Adipose tissue (tissue), 3 donors: ENCODE data around the gene CENPM. TPM values are rescaled to one million over a fixed set of nuclear protein-coding genes. Genes with fewer than 3 reads are reported as not detected.

Experiments
- H3K27ac ChIP-seq: one replicate; pipeline ENCODE4 v1.5.1; 2013; ENCODE audit warnings: low read depth, low read length
- WGBS, 3 donors: extraction: QIAGEN DNeasy Blood & Tissue Kit; methylation state at CpG; one replicate each; pipeline ENCODE4 v1.1.7; 2013; 5-methylcytosine and 5-hydroxymethylcytosine counted together
- polyA plus RNA-seq, 3 donors: library from polyadenylated mRNA; stranded (reverse); fragments of 200-250 nt; gene quantifications; one replicate each; pipeline ENCODE4 v1.2.3, GENCODE V29; 2013
- donor health status: healthy with polysubstance abuse.
- donor health status: Bipolar disorder and iron deficiency.
- donor health status: healthy.

Gene CENPM, protein sequence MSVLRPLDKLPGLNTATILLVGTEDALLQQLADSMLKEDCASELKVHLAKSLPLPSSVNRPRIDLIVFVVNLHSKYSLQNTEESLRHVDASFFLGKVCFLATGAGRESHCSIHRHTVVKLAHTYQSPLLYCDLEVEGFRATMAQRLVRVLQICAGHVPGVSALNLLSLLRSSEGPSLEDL
- 1 to 10 TPM in 2 of 3 donors, under 1 TPM in 1; 0.74 to 3.1 (median 1.1) TPM for polyA plus RNA-seq

DNA sequence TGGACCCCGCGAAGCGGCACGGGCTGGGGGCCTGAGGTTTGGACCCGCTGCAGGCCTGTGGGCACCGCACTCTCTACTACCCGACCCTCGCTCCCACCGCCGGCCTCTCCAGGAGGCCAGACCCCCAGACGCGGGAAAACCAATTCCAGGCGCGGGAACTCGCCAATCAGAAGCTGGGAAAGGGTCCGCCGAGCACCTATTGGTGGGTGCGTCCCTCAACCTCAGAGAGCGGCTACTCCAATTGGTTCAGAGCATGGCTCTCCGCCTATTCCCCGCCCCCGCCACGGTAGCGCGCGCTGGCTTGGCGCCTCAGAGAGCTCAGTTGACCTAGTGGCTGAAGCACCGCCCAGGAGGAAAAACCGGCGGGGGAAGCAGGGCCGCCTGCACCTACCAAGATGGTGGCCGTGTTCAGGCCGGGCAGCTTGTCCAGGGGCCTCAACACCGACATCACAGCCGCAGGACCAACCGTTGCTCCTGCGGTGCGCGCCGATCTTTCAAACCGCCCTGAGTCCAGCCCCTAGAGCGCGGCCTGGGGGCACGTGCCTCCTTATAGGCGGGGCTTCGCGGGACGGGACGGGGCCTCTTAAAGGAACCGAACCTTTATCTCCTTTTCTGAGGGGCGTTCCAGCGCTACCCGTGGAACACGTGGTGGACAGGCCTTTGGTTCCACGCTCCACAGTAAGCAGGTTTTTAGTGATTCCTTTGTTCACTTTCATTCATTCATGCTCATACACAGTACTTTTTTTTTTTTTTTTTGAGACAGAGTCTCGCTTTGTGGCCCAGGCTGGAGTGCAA, at the start of gene CENPM:
TSS of gene CENPM (minus strand) at position 524 of the 795 bp plus-strand sequence. CDS start at position 448, 76 bp downstream.
- no peak within 1 kb of the TSS for H3K27ac ChIP-seq
- WGBS, 3 donors = 2% methylated on average over 53 to 56 of the region's 56 CpGs

DNA sequence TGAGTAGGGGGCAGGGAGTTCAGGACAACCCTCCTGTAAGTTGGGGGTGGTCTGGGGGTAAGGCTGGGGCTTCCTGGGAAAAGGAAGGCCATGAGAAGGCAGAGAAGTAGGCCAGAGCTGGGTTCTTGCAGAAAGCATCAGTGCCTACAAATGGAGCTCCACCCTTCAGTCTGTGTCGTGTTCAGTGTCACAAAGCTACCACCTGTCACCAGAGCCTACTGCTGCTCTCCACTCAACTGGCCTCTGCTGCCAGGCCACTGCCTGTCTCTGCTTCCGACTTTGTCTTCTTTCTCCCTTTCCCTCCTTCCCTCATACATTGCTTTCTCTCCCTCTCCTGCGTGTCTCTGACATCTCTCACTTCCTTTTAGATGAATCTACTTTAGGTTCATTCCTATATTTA, 48.3 kb upstream of the CENPM start:
- no peak overlapping the region for H3K27ac ChIP-seq
- 65 to 79% (median 67%) methylated on average over 3 of the region's 3 CpGs for WGBS, 3 donors

DNA sequence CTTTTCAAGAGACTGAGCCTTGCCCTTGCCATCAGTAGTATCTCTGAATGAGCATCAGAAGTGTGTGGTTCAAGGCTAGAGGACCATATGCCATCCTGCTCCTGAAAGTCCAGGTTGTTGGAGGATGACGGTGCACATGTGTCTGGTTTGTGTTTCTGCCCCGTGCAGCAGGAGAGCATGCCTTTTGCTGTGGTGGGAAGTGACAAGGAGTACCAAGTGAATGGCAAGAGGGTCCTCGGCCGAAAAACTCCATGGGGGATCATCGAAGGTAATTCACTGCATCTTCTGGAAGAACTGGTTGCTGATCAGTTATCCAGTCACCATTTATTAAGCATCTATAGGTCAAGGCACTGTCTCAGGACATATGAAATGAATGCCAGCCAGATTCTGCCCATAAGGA, 45.5 kb upstream of the CENPM start:
- H3K27ac ChIP-seq = no peak overlapping the region
- 88 to 91% (median 90%) methylated on average over 5 of the region's 5 CpGs for WGBS, 3 donors

DNA sequence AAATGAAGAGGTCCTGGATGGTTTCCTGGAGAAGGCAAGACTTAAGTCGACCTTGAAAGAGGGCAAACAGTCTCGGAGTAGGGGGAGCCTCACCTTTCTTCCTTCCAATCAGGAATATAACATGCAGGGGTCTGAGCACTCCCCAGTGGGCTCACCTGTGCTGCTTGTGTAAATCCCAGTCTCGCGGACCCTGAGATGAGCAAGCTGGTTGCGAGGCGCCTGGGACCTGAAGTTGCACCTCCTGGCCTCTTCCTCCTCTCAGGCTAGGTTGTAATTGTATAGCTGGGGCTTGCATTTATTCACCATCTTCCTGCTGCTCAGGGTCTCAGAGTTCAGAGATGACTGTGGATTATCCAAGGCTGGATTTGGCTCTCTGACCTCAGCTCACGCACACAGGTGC, 44.2 kb upstream of the CENPM start:
- no peak overlapping the region for H3K27ac ChIP-seq
- whole genome bisulfite sequencing, 3 donors = 92% methylated on average over 7 of the region's 7 CpGs

DNA sequence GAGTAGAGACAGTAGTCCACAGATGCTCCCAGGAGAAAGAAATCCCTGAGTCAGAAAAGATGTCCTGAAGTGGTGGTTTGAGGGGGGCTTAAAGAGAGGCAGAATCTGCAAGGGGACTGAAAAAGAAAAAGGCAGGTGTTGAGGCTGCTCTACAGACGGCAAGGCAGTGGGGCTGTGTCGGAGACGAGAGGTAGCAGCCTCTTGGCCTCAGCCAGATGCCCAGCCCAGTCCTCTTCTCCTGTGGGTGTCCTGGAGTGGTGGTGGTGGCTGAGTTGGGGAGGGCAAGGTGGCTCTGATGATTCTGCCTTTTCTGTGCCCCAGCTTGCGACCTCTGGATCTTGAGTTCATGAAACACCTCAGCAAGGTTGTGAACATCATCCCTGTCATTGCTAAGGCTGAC, 42.3 kb upstream of the CENPM start:
- 57 to 95% (median 83%) methylated on average over 4 of the region's 4 CpGs for WGBS, 3 donors

DNA sequence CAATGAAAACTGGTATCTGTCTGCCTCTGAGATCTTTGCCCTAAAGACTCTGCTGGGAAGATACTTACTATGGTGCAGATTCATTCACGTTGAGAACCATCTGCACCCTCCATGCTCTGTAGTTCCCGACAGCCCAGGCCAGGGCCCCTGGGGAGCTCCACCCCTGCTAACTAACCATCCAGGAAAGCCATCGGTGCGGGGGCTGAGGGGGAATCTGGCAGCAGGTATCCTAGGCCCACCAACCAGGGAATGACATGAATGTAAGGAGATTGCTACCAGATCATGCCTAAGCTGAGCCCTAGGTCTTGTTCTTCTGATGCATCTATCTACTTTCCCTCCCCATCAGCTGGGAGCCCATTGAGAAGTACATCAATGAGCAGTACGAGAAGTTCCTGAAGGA, 40.3 kb upstream of the CENPM start:
- WGBS, 3 donors = 92 to 93% (median 92%) methylated on average over 5 of the region's 5 CpGs

More for the DNA sequence above, 42.3 kb upstream of the CENPM start:
- H3K27ac ChIP-seq = no peak overlapping the region

DNA sequence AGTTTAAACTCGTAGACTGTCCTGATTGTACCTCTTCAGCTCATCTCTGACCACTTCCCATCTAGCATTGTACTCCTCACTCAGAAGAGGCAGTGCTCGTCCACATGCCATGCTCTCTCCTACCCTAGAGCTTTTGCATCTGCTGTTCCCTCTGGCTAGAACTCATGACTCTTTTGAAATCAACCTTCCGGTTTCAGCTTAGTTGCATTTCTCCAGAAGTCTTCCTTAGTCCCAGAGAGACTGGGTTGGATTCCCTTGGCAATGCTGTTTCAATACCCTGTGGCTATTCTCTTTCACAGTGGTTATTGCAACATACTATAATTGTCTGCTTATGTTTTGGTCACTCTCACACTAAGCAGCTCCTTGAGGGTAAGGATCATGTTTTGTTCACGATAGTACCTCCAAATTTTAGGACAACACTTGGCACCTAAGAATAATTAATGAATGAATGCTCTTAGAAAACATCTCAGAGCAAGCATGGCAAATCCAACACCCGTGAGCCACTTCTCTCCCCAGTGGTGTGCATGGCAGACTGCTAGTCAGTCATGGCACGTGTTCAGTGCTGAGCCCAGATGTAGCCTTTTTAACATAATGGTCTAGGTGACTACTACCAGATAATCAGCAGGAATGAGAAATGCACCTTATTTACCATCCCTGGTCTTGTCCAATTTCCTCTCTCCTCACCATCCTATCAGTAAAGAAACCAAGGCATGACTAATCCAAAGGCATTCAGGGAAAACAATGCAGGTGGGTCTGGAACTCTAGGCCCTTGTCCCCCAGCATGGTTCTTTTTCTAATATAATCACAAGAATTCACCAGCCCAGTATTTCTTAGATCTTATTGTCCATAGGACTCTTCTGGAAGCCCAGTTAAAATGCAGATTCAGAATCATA, 36.8 kb upstream of the CENPM start:
- no peak overlapping the region for H3K27ac ChIP-seq
- 55 to 71% (median 61%) methylated on average over 6 of the region's 6 CpGs for WGBS, 3 donors

More for the DNA sequence above, 40.3 kb upstream of the CENPM start:
- no peak overlapping the region for H3K27ac ChIP-seq

DNA sequence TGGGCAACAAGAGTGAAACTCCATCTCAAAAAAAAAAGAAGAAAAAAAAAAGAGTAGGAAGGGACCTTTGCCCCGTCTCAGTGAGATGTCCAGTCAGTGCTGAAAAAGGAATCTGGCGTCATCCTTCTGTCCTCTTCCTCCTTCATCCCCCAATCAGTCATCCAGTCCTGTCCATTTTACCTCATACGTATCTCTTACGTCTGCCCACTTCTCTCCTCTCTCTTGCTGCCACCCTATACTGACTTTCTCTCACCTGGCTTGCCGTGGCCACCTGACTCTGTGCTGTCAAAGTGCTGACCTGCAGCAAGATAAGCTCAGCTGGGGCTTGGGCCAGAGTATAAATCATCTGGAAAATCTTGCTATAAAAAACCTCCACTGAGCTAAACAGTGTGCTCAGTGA, 35.9 kb upstream of the CENPM start:
- WGBS, 3 donors = 60 to 73% (median 62%) methylated on average over 5 of the region's 5 CpGs
- H3K27ac ChIP-seq = no peak overlapping the region

DNA sequence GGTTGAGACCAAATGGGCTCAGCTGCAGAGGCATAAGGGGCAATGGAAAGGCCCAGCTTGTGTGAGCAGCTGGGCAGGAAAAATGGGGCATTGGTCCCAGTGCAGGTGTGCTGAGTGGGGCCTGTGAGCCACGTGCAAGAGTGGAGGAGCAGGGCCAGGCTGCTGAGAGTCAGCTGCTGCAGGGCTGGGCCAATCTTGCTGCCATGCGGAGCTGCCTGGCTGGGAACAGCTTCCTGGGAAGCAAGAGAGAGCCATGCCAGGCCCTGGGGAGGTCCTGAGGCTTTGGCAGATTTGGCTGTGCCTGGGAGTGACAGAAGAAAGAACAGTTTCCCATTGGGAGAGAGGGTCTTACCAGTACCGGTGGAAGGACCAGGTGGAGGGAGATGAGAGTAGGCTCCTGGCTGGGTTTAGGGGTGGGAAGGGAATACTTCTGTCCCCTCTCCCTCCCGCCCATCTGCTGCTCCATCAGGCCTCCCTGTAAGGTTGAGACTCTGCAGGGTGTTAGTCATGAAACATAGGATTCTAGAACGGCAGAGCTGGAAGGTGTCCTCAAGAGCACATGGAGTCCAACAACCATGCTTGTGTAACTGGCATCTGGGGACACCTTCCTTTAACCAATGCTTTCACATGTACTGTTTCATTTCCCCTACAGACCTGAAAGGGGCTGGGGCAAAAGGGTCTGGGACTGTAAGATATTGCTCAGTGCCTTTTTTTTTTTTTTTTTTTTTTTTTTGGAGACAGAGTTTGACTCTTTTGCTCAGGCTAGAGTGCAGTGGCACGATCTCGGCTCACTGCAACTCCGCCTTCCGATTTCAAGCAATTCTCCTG, 32.7 kb upstream of the CENPM start:
- H3K27ac ChIP-seq = no peak overlapping the region
- WGBS, 3 donors = 77 to 80% (median 78%) methylated on average over 9 of the region's 9 CpGs

DNA sequence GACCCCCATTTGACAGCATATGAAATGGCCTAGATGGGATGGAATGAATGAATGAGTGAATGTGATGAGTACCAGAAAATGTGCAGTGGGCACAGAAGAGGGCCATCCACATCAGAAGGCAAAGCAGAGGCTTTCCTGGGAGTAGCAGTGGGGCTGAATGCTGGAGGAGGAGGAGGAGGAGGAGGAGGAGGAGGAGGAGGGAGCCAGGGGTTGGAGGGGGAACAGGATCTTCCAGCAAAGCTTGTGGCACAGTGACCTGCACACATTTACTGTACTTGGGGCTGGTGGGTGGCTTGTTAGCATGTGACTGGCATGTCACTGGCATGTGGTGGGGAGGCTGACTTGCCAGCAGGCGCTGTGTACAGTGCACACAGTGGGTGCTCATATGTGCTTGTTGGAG, 31.8 kb upstream of the CENPM start:
- 88 to 100% (median 97%) methylated on average over 1 of the region's 1 CpG for WGBS, 3 donors
- no peak overlapping the region for H3K27ac ChIP-seq

DNA sequence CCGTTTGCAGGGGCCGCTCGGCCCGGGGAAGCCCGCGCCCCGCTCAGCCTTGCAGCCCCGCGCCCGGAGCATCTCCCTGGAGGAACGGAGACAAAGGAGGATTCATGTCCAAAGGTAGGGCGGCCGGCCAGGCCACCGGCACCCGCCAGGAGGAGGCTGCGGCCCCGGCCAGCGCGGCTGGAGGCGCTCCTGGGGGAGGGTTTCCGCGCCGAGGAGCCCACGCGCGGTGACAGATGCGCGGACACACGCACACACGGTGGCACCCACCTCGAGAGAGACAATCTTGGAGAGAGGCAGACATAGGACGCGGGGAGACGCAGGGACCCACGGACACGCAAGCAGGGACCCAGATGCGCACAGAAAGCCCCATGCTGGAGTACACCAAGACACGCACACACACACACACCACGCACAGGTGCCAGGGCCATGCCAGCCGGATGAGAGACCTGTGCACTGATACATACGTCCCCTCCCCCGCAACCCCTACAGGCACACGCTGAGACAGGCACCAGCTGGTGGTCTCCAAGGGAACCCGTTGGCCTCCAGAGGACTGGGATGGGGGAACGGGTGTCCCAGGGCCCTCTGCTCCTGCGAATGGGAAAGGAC, 30.1 kb upstream of the CENPM start:
- WGBS, 3 donors = 4 to 5% (median 4%) methylated on average over 39 to 46 of the region's 46 CpGs
- no peak overlapping the region for H3K27ac ChIP-seq

DNA sequence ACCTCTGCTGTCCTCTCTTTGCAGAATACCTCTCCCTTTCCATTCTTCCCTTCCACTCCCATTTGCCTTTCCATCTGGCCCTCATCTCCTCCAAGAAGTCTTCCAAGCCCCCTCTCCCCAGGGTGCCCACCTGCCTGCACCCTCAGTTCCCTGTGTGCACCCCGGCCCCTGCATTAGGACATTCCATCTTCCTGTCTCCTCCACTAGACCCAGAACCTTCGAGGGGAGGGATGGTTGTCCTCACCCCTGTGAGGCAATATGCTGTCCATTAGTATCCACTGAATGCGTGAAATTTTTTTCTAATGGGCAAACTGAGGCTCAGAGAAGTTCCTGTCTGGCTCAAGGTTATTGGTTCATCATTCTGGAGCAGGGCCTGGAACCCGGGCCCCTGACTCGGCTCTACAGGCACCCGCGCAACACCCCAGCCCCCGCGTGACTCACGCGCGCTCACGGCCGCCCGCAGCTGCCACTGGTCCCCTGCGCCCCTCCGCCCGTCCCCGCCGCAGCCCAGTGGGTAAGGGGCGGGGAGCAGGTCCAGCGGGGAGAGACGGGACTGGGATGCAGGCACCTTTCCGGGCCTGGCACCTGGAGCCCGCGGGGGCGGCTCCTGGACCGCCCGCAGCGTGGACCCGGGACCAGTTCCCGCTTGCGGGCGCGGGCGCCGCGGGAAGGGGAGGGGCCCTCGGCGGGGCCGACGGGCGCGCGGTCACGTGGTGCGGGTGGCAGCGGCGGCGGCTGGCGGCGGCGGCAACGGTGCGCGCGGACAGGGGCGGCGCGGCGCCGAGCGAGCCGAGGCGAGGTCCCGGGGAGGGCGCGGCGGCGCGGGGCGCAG, 29.3 kb upstream of the CENPM start:
- no peak overlapping the region for H3K27ac ChIP-seq
- WGBS, 3 donors = 2 to 3% (median 2%) methylated on average over 33 to 72 of the region's 72 CpGs

DNA sequence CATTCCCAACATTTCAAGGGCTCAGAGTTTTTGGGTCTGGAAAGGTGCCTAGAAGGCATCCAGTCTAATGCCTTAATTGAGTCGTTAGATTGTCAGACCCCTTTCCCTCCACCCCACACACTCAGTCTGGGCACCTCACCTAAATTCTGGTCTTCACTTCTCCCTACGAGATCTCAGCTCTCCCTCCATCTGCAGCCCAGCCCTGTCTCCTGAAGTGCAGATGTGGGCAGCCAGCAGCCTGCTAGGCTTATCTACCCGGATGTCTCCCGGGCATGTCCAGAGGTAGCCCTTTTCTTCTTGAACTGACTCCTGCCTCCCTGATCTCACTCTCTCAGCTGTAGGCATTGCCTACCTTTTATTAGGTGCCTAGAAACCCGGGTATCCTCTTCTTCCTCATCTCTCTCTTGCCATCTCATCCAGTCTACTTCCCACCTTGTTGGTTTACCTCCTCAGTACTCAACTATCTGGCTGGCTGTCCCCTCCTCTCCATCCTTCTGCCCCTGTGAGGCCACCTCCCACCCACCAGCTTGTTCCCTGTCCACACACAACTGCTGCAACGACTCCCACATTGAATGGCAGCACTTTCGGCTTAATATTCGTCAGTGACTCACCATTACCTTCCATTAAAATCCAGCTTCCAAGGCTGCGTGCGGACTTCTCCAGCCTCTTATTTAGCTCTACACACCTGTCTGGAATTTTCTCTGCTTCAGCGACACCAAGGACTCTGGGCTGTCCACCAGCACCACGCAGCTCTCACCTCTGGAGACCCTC, 28.5 kb upstream of the CENPM start:
- no peak overlapping the region for H3K27ac ChIP-seq
- WGBS, 3 donors = 62 to 73% (median 68%) methylated on average over 12 of the region's 12 CpGs

DNA sequence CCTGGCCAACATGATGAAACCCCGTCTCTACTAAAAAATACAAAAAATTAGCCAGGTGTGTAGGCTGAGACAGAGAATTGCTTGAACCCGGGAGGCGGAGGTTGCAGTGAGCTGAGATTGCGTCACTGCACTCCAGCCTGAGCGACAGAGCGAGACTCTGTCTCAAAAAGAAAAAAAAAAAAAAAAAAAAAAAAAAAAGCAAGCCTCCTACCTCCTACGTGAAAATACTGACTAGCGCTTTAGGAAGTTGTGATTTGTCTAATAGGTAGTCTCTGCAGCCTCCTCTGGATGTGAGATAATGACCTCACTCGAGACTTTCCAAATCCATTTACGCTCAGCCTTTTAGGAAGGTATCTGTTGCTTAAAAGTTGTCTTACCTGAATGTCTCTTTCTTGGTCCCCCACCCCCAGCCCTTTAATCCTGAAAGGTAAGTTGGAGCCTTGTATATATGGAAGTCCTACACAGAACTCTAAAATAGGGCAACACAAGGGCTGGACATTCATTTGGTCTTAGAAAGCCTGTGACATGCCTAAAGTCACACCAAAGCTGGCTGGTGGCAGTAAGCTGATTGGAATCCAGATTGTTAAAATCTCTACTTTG, 27.8 kb upstream of the CENPM start:
- WGBS, 3 donors = 63 to 65% (median 64%) methylated on average over 10 of the region's 10 CpGs
- H3K27ac ChIP-seq = no peak overlapping the region

DNA sequence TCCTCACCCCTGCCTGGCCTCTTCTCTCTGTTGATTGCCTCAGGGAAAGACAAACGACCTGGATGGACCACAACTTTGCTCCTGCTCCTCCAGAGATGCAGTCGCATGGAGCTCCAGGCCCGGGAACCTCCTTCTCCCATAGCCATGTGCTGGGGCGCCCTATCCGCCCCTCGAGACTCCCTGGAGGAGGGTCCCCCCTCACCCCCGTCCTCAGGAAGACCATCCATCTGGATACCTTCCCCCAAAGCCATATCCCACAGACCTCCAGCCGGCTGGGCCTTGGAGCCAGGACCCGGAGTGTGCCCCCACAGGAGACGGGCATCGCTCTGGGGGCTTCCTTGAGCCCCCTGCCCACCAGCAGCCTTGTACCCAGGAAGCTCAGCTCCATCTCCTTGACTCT, 24.5 kb upstream of the CENPM start:
- 74 to 83% (median 80%) methylated on average over 11 of the region's 11 CpGs for WGBS, 3 donors

DNA sequence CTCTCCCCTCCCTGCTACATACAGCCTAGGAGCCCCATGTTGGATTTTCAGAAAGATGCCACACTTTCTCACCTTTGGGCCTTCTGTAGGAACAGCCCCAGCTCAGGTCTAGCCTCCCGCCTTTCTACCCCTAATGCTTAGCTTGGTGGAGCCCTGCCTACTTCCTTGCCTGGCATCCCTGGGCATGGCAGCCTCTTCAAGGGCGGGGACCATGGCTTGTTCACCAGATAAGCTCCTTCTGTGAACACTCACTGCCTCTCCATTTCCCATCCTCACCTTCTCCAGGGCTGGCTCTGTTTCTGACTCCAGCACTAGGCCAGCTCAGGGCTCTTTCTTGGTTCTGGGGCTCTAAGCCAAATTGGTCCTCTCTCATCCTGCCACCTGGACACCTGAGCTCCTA, 23.6 kb upstream of the CENPM start:
- 87 to 94% (median 90%) methylated on average over 2 of the region's 2 CpGs for WGBS, 3 donors
- H3K27ac ChIP-seq = no peak overlapping the region

More for the DNA sequence above, 24.5 kb upstream of the CENPM start:
- no peak overlapping the region for H3K27ac ChIP-seq
